GM18907 (cell line): ENCODE results near the gene NUP153.
"Not testable (repeated sequence)": the region's sequence is repeated elsewhere in the genome, so short reads cannot be mapped to it uniquely, and the experiment has no call there.

ENCODE experiments used
- ATAC-seq: cut with Tn5 transposase; IDR thresholded peaks from one replicate; pipeline ENCODE4 v1.9.1; 2021; ENCODE audit warnings: mild to moderate bottlenecking, moderate library complexity; ENCODE audit not compliant: unreplicated experiment

NUP153 gene

GRCh38 chr6:17714879-17715851 lies 8.4 kb upstream of the NUP153 start:
- peak; percentile 83 for ATAC-seq

- no peak for ATAC-seq
Observed at GRCh38 chr6:17714177-17714576, 7.5 kb upstream of the NUP153 start.

- ATAC-seq: no peak
Observed at GRCh38 chr6:17712576-17712975, 5.9 kb upstream of the NUP153 start.

GRCh38 chr6:17710331-17710730 lies 3.6 kb upstream of the NUP153 start:
- no peak for ATAC-seq

GRCh38 chr6:17709476-17709875 lies 2.8 kb upstream of the NUP153 start:
- ATAC-seq: no peak

GRCh38 chr6:17708035-17708434 lies 1.3 kb upstream of the NUP153 start:
- not testable (repeated sequence) for ATAC-seq

- ATAC-seq: no peak
Observed at GRCh38 chr6:17707371-17707651, 586 bp upstream of the NUP153 start.

GRCh38 chr6:17705778-17706579 lies 746 bp downstream of the NUP153 start:
- ATAC-seq: peak; percentile 75

- peak; percentile 16 for ATAC-seq
Observed at GRCh38 chr6:17705428-17705777, 1.3 kb downstream of the NUP153 start.

- no peak for ATAC-seq
Observed at GRCh38 chr6:17703256-17703694, 3.5 kb downstream of the NUP153 start.

- no peak for ATAC-seq
Observed at GRCh38 chr6:17700421-17701416, 6.0 kb downstream of the NUP153 start.

GRCh38 chr6:17691925-17692538 lies 14.7 kb downstream of the NUP153 start:
- ATAC-seq: no peak

GRCh38 chr6:17688481-17688880 lies 18.2 kb downstream of the NUP153 start:
- no peak for ATAC-seq

- no peak for ATAC-seq
Observed at GRCh38 chr6:17687136-17687535, 19.6 kb downstream of the NUP153 start.

GRCh38 chr6:17684134-17684533 lies 22.6 kb downstream of the NUP153 start:
- ATAC-seq: no peak

GRCh38 chr6:17683428-17683827 lies 23.3 kb downstream of the NUP153 start:
- no peak for ATAC-seq

GRCh38 chr6:17679726-17680125 lies 27.0 kb downstream of the NUP153 start:
- no peak for ATAC-seq

- no peak for ATAC-seq
Observed at GRCh38 chr6:17677602-17678001, 29.1 kb downstream of the NUP153 start.

GRCh38 chr6:17673543-17674254 lies 33.0 kb downstream of the NUP153 start:
- no peak for ATAC-seq
